NT2/D1 (cell line): Measurements from ENCODE around the gene PEAR1.

ENCODE experiments used
- SUZ12 ChIP-seq: IDR thresholded peaks from 2 replicates; pipeline ENCODE4 v1.6.1; 2011; ENCODE audit not compliant: insufficient read length, insufficient read depth; ENCODE audit errors: extremely low read depth
- ZNF274 ChIP-seq: IDR thresholded peaks from 2 replicates; pipeline ENCODE4 v1.6.1; 2011; ENCODE audit warnings: mild to moderate bottlenecking, low read depth, low read length

GRCh38 chr1:156852418-156852874 is 41.1 kb upstream of the PEAR1 start:
- TF ChIP-seq SUZ12 (no peak), ZNF274 (no peak)
